GM21786 (cell line): ENCODE data around the gene SLITRK3.

Source experiments
- ATAC-seq: cut with Tn5 transposase; IDR thresholded peaks from one replicate; pipeline ENCODE4 v1.9.1; 2021; ENCODE audit not compliant: unreplicated experiment

Gene SLITRK3, protein sequence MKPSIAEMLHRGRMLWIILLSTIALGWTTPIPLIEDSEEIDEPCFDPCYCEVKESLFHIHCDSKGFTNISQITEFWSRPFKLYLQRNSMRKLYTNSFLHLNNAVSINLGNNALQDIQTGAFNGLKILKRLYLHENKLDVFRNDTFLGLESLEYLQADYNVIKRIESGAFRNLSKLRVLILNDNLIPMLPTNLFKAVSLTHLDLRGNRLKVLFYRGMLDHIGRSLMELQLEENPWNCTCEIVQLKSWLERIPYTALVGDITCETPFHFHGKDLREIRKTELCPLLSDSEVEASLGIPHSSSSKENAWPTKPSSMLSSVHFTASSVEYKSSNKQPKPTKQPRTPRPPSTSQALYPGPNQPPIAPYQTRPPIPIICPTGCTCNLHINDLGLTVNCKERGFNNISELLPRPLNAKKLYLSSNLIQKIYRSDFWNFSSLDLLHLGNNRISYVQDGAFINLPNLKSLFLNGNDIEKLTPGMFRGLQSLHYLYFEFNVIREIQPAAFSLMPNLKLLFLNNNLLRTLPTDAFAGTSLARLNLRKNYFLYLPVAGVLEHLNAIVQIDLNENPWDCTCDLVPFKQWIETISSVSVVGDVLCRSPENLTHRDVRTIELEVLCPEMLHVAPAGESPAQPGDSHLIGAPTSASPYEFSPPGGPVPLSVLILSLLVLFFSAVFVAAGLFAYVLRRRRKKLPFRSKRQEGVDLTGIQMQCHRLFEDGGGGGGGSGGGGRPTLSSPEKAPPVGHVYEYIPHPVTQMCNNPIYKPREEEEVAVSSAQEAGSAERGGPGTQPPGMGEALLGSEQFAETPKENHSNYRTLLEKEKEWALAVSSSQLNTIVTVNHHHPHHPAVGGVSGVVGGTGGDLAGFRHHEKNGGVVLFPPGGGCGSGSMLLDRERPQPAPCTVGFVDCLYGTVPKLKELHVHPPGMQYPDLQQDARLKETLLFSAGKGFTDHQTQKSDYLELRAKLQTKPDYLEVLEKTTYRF

DNA sequence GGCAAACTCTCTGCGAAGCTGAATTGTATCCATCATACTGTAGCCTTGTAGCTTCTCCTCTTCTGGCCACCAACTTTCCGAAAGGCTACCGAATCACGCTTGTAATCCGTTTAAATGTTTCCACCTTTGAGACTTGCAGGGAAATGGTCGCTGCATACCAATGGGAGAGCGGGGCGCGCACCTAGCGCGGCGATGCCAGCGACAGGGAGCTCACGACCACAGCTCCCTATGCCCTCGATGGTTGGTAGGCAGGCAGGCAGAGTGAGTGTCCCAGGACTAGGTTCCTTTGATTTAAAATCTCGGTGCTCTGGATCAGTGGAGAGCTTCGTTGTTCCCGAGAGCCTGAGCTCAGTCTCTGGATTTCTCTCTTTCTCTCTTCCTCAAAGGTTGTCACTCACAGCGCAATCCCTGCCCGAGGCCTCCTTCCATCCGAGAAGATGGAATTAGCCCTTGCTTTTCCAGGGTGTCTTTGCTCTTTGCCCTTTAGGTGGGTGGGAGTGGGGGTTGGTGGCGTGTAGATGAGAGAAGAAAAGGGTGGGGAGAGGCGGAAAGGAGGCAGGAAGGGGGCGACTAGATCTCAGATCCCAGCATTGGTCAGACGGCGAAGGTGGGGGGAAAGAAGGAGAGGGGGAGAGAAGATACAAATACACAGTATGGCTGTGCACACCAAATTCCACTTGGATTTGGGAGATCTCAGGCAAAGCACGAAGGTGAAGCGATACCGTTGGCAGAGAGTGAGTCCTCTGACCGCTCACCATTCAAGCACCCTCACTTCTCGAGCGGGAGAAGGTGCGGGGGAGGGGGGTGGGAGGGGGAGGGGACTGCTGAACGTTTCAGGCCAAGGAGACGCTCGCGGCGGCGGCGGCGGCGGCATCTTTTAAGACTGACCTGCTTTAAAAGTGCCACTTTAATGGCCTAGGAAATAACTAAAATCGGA lies at the start of gene SLITRK3:
TSS of gene SLITRK3 (minus strand) at position 745 of the 937 bp plus-strand sequence. CDS start 5,554 bp downstream, outside the sequence.
- ATAC-seq: no peak

DNA sequence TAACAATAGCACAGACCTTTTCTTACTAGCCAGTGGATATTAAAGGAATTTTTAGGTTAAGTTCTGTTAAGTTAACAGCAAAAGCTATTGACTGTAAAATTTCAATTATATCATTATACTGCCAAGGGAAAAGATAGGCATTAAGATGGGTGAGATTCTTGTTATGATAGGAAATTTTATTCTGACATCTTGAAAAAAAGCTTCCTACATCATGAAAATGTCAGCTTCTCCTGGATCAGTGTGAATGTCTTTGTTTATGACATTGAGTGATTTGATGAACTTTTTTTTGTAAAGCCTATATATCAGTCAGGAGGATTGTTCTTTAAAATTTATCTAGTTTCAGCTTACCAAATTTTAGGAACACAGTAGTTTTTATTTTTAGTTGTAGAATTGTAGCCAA lies 47.4 kb upstream of the SLITRK3 start:
- no peak for ATAC-seq

GRCh38 chr3:165233501-165234195 lies 37.5 kb upstream of the SLITRK3 start:
- no peak for ATAC-seq

DNA sequence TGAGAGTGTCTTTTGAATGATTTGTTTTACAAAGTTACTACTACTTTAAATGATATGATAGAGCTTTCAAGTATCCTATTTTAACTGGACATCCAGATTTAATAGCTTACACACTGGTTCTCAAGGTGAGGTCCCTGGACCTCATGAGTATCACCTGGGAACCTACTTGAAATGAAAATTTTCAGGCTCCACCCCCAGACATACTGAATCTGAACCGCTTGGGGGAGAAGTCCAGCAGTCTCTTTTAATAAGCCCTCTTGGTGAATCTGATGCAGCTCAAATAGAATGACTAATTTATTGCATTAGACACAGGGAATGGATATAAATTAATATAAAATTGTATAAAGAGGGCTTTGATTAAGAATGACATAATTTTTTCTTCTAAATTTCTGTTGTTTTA lies 29.4 kb upstream of the SLITRK3 start:
- no peak for ATAC-seq

- no peak for ATAC-seq
These were observed 21.6 kb upstream of the SLITRK3 start for GRCh38 chr3:165217739-165218138.

DNA sequence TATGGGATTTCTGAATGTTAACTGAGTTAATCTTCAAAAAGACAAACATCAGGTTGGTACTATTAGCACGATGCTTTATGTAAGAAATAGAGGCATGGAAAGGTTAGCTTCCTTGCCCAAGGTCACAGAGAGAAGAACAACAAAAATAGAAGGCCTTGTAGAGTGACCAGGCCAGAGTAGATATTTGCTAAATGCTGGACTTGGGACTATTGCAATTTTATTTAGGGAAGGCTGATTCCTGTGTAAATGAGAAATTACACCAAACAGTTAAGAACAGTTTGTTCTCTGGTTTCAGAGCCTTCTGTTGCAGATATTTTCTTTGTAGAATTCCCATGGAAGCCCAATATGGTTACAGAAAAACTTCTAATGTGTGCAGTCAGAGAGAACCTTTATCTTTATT lies 16.4 kb upstream of the SLITRK3 start:
- ATAC-seq: no peak

DNA sequence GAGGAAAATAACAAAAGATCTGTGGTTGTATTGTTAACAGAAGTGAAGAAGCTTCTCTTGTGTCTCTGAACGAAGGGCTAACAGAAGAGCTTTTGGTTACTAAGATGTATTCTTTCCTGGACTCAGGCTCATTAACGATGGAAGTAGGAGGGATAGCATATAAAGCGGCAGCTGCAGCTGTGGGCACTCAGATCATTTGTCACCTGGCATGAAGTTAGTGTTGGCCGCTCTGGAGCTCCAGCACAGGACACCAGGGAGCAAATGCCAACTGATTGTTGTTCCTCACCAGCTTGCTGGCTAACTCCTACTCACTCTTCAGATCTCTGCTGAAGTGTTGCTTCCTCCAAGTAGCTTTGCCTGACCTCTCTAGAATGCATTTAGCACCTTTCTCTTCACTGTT lies 15.5 kb upstream of the SLITRK3 start:
- no peak for ATAC-seq

- no peak for ATAC-seq
These were observed 14.5 kb upstream of the SLITRK3 start for GRCh38 chr3:165210727-165211126.

GRCh38 chr3:165210132-165210531 lies 13.9 kb upstream of the SLITRK3 start:
- no peak for ATAC-seq

GRCh38 chr3:165206454-165207266 lies 10.5 kb upstream of the SLITRK3 start:
- peak; percentile 97 for ATAC-seq

DNA sequence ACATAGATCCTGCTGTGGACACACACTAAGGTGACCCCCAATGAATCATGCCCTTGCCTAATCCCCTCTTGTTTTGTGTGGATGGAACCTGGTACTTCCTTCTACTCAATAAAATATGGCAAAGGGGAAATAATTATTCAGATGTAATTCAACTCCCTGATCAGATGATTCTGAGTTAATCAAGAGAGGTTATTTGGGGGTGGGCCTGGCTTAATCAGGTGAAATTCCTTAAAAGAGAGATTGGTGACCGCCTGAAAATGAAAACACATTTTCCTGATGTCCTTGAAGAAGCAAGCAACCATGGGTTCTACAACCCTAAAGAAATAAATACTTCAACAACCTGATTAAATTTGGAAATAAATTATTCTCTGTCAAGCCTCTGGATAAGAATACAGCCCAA lies 8.3 kb upstream of the SLITRK3 start:
- ATAC-seq: no peak

GRCh38 chr3:165202995-165203394 lies 6.8 kb upstream of the SLITRK3 start:
- ATAC-seq: no peak

GRCh38 chr3:165201964-165202363 lies 5.8 kb upstream of the SLITRK3 start:
- ATAC-seq: no peak

GRCh38 chr3:165197481-165197800 lies 1.3 kb upstream of the SLITRK3 start:
- ATAC-seq: no peak

GRCh38 chr3:165196577-165197480 lies 645 bp upstream of the SLITRK3 start:
- ATAC-seq: no peak

GRCh38 chr3:165195241-165195639 lies 944 bp downstream of the SLITRK3 start:
- no peak for ATAC-seq

DNA sequence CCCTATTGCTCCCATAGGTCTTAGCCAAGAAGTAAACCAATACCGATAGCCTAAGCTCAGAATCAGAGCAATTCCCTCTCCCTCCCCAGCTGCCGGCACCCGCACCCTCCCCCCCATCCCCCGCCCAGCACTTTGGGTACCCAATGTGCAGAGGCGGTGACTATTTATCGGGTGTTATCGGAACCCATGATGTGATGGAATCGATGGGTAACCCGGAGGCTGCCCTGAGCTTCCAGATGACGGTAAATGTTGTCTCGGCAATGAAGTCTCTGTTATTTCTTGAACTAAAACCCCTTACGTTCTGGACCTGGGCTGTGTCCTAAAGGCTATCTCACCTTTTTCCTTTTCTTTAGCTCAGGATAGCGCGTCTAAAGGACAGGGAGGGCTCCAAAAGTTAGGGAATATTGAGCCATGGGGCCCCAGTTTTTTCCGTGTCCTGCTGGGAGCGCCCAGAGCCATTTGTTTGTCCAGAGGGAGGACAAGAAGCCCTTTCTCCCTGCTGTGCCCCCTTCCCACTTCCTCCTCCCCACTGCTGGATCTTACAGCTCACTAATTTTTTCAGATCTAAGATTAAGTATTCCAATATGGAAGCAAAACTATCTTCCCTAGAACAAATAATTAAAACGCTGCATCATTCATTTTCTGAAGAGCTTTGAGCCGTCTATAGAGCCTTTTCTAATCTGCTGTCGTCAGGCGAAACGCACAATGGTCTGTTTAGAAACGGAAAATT lies 1.5 kb downstream of the SLITRK3 start:
- ATAC-seq: no peak
